LNCAP (cell line): ENCODE results near the gene OR8G1.
A peak's percentile ranks its signal among the peaks of the same experiment; 100 is the strongest.

Source experiments
- CTCF ChIP-seq: fragments of 450-650 bp; IDR thresholded peaks from 2 replicates; pipeline ENCODE4 v1.5.1; 2017; ENCODE audit warnings: mild to moderate bottlenecking

Gene OR8G1, protein sequence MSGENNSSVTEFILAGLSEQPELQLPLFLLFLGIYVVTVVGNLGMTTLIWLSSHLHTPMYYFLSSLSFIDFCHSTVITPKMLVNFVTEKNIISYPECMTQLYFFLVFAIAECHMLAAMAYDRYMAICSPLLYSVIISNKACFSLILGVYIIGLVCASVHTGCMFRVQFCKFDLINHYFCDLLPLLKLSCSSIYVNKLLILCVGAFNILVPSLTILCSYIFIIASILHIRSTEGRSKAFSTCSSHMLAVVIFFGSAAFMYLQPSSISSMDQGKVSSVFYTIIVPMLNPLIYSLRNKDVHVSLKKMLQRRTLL

GRCh38 chr11:124240621-124241397, at the start of gene OR8G1:
Gene OR8G1 (plus strand): TSS chr11:124241095. CDS start chr11:124249676, 8,581 bp downstream.
- no peak for TF ChIP-seq CTCF

DNA sequence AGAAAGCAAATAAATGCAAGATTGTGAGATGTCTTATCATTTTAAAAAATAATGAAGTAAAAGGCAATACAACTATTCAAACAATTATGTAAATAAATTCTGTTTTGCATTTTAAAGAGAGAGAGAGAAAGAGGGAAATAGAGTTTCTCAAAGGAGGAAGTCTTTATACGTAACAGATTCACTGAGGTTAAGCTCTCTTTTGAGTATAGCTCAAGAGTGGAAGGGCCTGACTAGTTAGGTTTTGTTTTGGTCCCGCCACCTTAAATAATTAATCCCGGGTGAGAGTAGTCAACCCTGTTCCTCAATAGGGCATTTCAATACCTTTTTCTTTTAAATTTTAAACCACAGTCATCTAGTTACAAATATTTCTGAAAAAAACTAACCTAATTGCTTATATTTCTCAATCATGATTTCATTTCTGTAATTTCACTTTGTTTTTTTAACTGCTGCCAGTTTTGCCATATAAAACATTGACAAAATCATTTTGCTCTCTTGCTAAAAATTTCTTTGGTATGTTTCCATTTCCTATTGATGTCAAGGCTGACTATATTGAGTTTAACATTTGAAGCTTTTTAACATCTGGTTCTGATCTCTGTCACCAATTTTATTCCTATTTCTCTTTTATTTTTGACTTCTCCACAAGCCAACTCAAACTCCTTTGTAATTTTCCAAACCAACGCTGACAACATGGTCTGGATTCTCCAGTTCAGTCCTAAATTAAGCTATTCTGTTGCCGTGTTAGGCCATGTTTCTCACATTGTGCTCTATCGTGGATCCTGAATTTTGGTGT, 47.5 kb upstream of the OR8G1 start:
- no peak for TF ChIP-seq CTCF

- TF ChIP-seq CTCF: no peak
These were observed 46.4 kb upstream of the OR8G1 start for GRCh38 chr11:124194293-124195188.

DNA sequence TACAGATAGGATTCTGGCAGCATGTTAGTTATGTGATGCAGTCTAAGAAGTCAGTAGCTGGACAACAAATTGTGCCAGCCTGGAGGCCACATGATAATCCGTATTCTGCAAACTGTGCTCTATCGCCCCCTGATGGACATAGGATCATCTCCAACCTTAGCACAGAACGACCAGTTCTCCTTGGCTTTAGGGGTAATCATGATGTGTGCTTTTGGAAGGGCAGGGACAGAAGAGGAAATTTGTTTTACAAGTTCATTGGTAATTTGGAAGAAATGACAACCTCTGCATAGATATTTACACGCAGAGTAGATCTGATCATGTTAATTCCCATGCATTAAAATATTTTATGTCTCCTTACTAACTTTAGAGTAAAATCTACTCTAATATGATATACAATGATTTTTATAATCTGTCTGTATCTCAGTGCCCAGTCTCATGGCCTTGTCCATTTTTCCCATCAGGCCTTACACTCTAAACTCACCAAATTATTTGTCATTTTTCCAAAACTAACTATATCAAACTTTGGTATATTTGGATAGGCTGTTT, 45.6 kb upstream of the OR8G1 start:
- peak; percentile 69 for TF ChIP-seq CTCF

DNA sequence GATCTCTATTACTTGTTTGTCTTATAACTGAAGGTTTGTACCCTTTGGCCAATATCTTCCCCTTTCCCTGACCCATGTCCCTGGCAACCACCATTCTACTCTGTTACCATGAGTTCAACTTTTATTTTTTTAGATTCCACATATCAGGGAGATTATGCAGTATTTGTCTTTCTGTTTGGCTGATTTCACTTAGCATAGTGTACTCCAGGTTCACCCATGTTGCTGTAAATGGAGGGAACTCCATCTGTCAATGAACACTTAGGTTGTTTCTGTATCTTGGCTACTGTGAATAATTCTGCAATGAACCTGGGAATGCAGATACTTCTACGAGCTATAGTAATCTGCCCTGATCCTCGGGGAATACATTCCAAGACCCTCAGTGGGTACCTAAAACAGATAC, 42.9 kb upstream of the OR8G1 start:
- no peak for TF ChIP-seq CTCF

DNA sequence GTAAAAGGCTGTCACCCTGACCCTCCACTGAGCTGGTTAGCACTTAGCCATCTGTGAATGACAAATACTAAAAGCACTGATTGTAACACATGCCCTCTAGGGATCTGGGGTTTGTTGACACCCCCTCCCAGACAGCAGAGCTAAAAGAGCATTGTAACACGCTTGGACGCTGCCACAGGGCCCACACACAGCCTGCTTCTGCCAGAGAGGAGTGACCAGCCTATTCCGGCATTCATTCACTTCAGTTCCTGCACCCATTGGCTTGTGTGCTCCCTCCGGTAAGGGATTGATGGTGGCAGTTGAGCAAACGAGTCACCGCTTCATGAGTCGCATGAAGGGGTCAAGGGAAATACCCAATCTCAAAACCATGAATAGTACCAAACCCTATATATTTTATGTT, 42.0 kb upstream of the OR8G1 start:
- no peak for TF ChIP-seq CTCF
